ENCODE data around the gene SIK3. TPM values are rescaled to one million over a fixed set of nuclear protein-coding genes. Genes with fewer than 3 reads are reported as not detected.

Gene SIK3
- total and polyA plus RNA-seq, 3 experiments from 2014 or later: 33.9 to 48.7 (median 42.8) TPM

GRCh38 chr11:117023178-117023577 lies 75.0 kb downstream of the SIK3 start:
- no peaks in the 10 kb centered on the region for H3K36me3 ChIP-seq (ENCODE audit: insufficient read depth, low read length)
- H3K4me1 Mint-ChIP-seq: peaks cover 64 to 87% (median 87%) of the 10 kb centered on the region in 3 donors
- H3K27ac ChIP-seq (ENCODE audit: low read depth, low read length): no peak overlapping the region
- no peaks in the 10 kb centered on the region for H3K9me3 Mint-ChIP-seq
- no peak for DNase-seq
- peak overlapping the region; percentile 22 to 91 (median 68) for H3K27ac Mint-ChIP-seq
- H3K27me3 ChIP-seq (ENCODE audit: insufficient read depth, low read length, poor library complexity, severe bottlenecking): no peaks in the 10 kb centered on the region
- ChIA-PET CTCF (no interaction called here), POLR2A (no interaction called here)
- no peak overlapping the region for H3K4me3 ChIP-seq (ENCODE audit: low read length)
- H3K9me3 ChIP-seq (ENCODE audit: low read length): no peaks in the 10 kb centered on the region
- H3K27me3 Mint-ChIP-seq: no peaks in the 10 kb centered on the region
- H3K4me3 Mint-ChIP-seq: peak overlapping the region; percentile 6 to 69 (median 49)
- peaks cover 42% of the 10 kb centered on the region for H3K4me1 ChIP-seq (ENCODE audit: insufficient read depth, low read length)
- peaks cover 0 to 2% (median 0%) of the 10 kb centered on the region in 3 donors for H3K36me3 Mint-ChIP-seq

DNA sequence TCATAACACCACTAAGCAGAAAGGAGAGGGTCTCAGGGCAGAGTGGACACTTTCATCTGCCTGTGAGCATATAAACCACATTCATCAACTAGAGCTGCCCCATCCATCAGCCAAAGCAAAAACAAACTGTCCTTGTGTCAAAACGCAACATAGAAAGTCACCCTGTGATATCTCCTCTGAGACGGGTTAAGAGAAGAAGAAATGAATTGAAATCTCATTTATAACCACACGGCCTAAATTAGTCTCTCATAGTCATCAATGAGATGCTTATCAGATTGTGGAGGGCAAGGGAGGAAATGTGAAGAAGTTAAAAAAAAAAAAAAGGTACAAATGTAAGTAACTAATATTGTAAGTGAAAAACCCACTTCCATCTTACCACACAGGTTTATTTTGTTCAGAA lies 75.7 kb downstream of the SIK3 start:
- CTCF ChIA-PET: no interaction called here
- no peaks in the 10 kb centered on the region for H3K27me3 Mint-ChIP-seq
- Histone ChIP-seq H3K9me3 (ENCODE audit: low read length) (no peaks in the 10 kb centered on the region), H3K4me3 (ENCODE audit: low read length) (no peak overlapping the region), H3K36me3 (ENCODE audit: insufficient read depth, low read length) (no peaks in the 10 kb centered on the region), H3K4me1 (ENCODE audit: insufficient read depth, low read length) (peaks cover 42% of the 10 kb centered on the region), H3K27ac (ENCODE audit: low read depth, low read length) (no peak overlapping the region), H3K27me3 (ENCODE audit: insufficient read depth, low read length, poor library complexity, severe bottlenecking) (no peaks in the 10 kb centered on the region)
- H3K4me1 Mint-ChIP-seq: peaks cover 68 to 88% (median 87%) of the 10 kb centered on the region in 3 donors
- H3K9me3 Mint-ChIP-seq: no peaks in the 10 kb centered on the region
- H3K27ac Mint-ChIP-seq: peak overlapping the region; percentile 0 to 91 (median 60)
- DNase-seq: peak in 2 of 5 donors; percentile 12 to 47
- peak overlapping the region in 6 of 7 donors; percentile 41 to 69 (median 49) for H3K4me3 Mint-ChIP-seq
- POLR2A ChIA-PET: no interaction called here
- H3K36me3 Mint-ChIP-seq: peaks cover 0 to 2% (median 0%) of the 10 kb centered on the region in 3 donors

DNA sequence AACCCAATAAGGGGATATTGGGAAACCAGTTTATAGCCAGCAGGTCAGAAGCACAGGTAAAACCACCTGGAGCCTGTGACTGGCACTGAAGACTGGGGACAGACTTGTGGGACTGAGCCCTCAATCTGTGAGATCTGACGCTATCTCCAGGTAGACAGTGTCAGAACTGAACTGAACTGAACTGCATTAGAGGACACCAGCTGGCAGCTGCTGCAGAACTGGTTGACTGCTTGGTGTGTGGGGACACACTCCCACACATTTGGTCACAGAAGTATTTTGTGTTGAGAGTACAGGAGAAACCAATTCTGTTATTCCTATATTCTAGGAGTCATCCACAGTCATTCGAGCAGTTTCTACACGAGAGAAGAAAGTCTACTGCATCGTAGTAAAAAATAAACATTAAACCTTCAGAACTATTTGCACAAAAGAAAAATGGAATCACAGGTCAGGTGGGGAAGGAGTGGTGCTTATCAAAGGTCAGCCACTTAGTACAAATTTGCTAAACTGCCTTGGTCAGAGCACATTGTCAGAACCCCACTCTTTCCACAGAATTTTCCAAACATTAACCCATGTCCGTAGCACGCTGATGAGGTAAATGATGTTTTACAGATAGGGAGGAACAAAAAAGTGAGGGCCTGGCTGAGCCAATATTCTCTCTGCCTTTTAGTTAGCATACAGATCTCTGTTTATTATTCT lies 77.2 kb downstream of the SIK3 start:
- POLR2A ChIA-PET: no interaction called here
- no peak overlapping the region for H3K27ac ChIP-seq (ENCODE audit: low read depth, low read length)
- Mint-ChIP-seq H3K27me3 (peaks cover 0 to 1% of the 10 kb centered on the region in 2 donors), H3K27ac (peak overlapping the region in 7 of 8 donors; percentile 6 to 72 (median 44)), H3K4me1 (peaks cover 69 to 79% (median 76%) of the 10 kb centered on the region in 3 donors), H3K4me3 (peak overlapping the region in 5 of 7 donors; percentile 9 to 63 (median 32)), H3K9me3 (no peaks in the 10 kb centered on the region), H3K36me3 (peaks cover 0 to 3% (median 2%) of the 10 kb centered on the region in 3 donors)
- no peaks in the 10 kb centered on the region for H3K27me3 ChIP-seq (ENCODE audit: insufficient read depth, low read length, poor library complexity, severe bottlenecking)
- no peaks in the 10 kb centered on the region for H3K36me3 ChIP-seq (ENCODE audit: insufficient read depth, low read length)
- no peak overlapping the region for H3K4me3 ChIP-seq (ENCODE audit: low read length)
- H3K4me1 ChIP-seq (ENCODE audit: insufficient read depth, low read length): peaks cover 42% of the 10 kb centered on the region
- no peaks in the 10 kb centered on the region for H3K9me3 ChIP-seq (ENCODE audit: low read length)
- CTCF ChIA-PET: no interaction called here
- DNase-seq: no peak

- POLR2A ChIA-PET: interaction anchor here (0.6 kb wide), 1 partner anchor 20 kb away, joined by 3 read pairs; no protein-coding TSS in a partner anchor
- Histone ChIP-seq H3K27ac (ENCODE audit: low read depth, low read length) (no peak overlapping the region), H3K4me3 (ENCODE audit: low read length) (no peak overlapping the region), H3K27me3 (ENCODE audit: insufficient read depth, low read length, poor library complexity, severe bottlenecking) (no peaks in the 10 kb centered on the region), H3K9me3 (ENCODE audit: low read length) (no peaks in the 10 kb centered on the region), H3K4me1 (ENCODE audit: insufficient read depth, low read length) (peaks cover 38% of the 10 kb centered on the region), H3K36me3 (ENCODE audit: insufficient read depth, low read length) (no peaks in the 10 kb centered on the region)
- peak overlapping the region in 7 of 8 donors; percentile 21 to 86 (median 63) for H3K27ac Mint-ChIP-seq
- no peaks in the 10 kb centered on the region for H3K9me3 Mint-ChIP-seq
- H3K36me3 Mint-ChIP-seq: peaks cover 0 to 4% (median 3%) of the 10 kb centered on the region in 3 donors
- CTCF ChIA-PET: interaction anchor here (1.0 kb wide), 1 partner anchor 94 kb away, joined by 3 read pairs; no protein-coding TSS in a partner anchor
- H3K27me3 Mint-ChIP-seq: peaks cover 0 to 1% of the 10 kb centered on the region in 2 donors
- peak overlapping the region in 6 of 7 donors; percentile 6 to 63 (median 30) for H3K4me3 Mint-ChIP-seq
- peaks cover 67 to 72% (median 69%) of the 10 kb centered on the region in 3 donors for H3K4me1 Mint-ChIP-seq
- no peak for DNase-seq
Observed at GRCh38 chr11:117020287-117020686, 77.9 kb downstream of the SIK3 start.

DNA sequence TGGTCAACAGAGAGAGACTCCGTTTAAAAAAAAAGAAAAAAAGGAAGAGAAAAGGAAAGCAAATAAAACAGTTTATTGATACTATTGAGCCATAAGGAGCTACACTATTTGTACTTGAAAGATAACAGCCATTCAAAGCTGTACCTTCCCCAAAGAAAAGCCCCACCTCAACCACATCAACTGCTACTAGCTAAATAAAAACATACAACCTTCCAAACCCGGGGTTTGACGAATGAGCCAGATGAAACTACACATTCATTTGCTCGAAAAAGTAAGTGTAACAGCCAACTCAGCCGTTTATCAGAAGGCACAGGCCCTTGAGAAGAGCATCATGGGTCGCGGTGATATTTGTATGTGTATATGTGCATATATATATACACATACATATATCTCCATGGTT lies 78.4 kb downstream of the SIK3 start:
- CTCF ChIA-PET: interaction anchor here (1.0 kb wide), 1 partner anchor 93 kb away, joined by 3 read pairs; no protein-coding TSS in a partner anchor
- POLR2A ChIA-PET: interaction anchor here (0.6 kb wide), 1 partner anchor 19 kb away, joined by 3 read pairs; no protein-coding TSS in a partner anchor
- Histone ChIP-seq H3K9me3 (ENCODE audit: low read length) (no peaks in the 10 kb centered on the region), H3K36me3 (ENCODE audit: insufficient read depth, low read length) (no peaks in the 10 kb centered on the region), H3K4me1 (ENCODE audit: insufficient read depth, low read length) (peaks cover 34% of the 10 kb centered on the region), H3K27ac (ENCODE audit: low read depth, low read length) (no peak overlapping the region), H3K27me3 (ENCODE audit: insufficient read depth, low read length, poor library complexity, severe bottlenecking) (no peaks in the 10 kb centered on the region), H3K4me3 (ENCODE audit: low read length) (no peak overlapping the region)
- DNase-seq: peak in 1 of 5 donors; percentile 21
- Mint-ChIP-seq H3K4me1 (peaks cover 63 to 68% (median 65%) of the 10 kb centered on the region in 3 donors), H3K9me3 (no peaks in the 10 kb centered on the region), H3K27me3 (peaks cover 0 to 1% of the 10 kb centered on the region in 2 donors), H3K36me3 (peaks cover 0 to 4% (median 3%) of the 10 kb centered on the region in 3 donors), H3K27ac (peak overlapping the region in 7 of 8 donors; percentile 19 to 86 (median 57)), H3K4me3 (peak overlapping the region in 6 of 7 donors; percentile 3 to 52 (median 28))

GRCh38 chr11:117017456-117017855 lies 80.8 kb downstream of the SIK3 start:
- Histone ChIP-seq H3K27ac (ENCODE audit: low read depth, low read length) (no peak overlapping the region), H3K27me3 (ENCODE audit: insufficient read depth, low read length, poor library complexity, severe bottlenecking) (no peaks in the 10 kb centered on the region), H3K36me3 (ENCODE audit: insufficient read depth, low read length) (no peaks in the 10 kb centered on the region), H3K4me1 (ENCODE audit: insufficient read depth, low read length) (peaks cover 15% of the 10 kb centered on the region), H3K4me3 (ENCODE audit: low read length) (no peak overlapping the region), H3K9me3 (ENCODE audit: low read length) (no peaks in the 10 kb centered on the region)
- POLR2A ChIA-PET: no interaction called here
- no peak for DNase-seq
- CTCF ChIA-PET: interaction anchor here (1.1 kb wide), 1 partner anchor 28 kb away, joined by 3 read pairs; no protein-coding TSS in a partner anchor
- no peaks in the 10 kb centered on the region for H3K9me3 Mint-ChIP-seq
- H3K27me3 Mint-ChIP-seq: peaks cover 0 to 1% of the 10 kb centered on the region in 2 donors
- H3K27ac Mint-ChIP-seq: peak overlapping the region in 2 of 8 donors; percentile 21 to 35
- H3K4me3 Mint-ChIP-seq: no peak overlapping the region
- peaks cover 46 to 56% (median 50%) of the 10 kb centered on the region in 3 donors for H3K4me1 Mint-ChIP-seq
- H3K36me3 Mint-ChIP-seq: peaks cover 0 to 4% (median 3%) of the 10 kb centered on the region in 3 donors

DNA sequence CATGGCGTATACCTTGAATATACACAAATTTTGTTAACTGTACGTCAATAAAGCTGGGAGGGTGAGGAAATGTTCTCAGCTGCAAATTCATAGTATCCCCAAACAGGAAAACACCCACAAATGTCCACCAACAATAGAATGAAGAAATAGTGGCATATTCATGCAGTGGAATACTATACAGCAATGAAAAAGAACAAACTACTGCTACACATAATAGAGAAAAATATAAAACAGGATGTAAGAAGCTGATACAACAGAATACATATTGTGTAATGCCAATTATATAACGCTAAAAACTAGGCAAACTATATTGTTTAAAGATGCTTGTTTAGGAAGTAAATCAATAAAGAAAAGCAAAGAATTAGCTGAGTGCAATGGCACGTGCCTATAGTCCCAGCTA lies 81.5 kb downstream of the SIK3 start:
- CTCF ChIA-PET: interaction anchor here (1.1 kb wide), 1 partner anchor 29 kb away, joined by 3 read pairs; no protein-coding TSS in a partner anchor
- POLR2A ChIA-PET: interaction anchor here (0.5 kb wide), 1 partner anchor 1199 kb away, joined by 5 read pairs; no protein-coding TSS in a partner anchor
- peak overlapping the region in 1 of 8 donors; percentile 38 for H3K27ac Mint-ChIP-seq

GRCh38 chr11:117016246-117016645 lies 82.0 kb downstream of the SIK3 start:
- no peaks in the 10 kb centered on the region for H3K27me3 ChIP-seq (ENCODE audit: insufficient read depth, low read length, poor library complexity, severe bottlenecking)
- H3K27ac ChIP-seq (ENCODE audit: low read depth, low read length): no peak overlapping the region
- POLR2A ChIA-PET: no interaction called here
- no peak for DNase-seq
- peaks cover 12% of the 10 kb centered on the region for H3K4me1 ChIP-seq (ENCODE audit: insufficient read depth, low read length)
- Mint-ChIP-seq H3K4me3 (no peak overlapping the region), H3K4me1 (peaks cover 48 to 59% (median 49%) of the 10 kb centered on the region in 3 donors), H3K9me3 (no peaks in the 10 kb centered on the region), H3K27ac (peak overlapping the region in 1 of 8 donors; percentile 32), H3K36me3 (peaks cover 0 to 4% (median 3%) of the 10 kb centered on the region in 3 donors), H3K27me3 (peaks cover 0 to 1% of the 10 kb centered on the region in 2 donors)
- H3K36me3 ChIP-seq (ENCODE audit: insufficient read depth, low read length): no peaks in the 10 kb centered on the region
- CTCF ChIA-PET: no interaction called here
- H3K4me3 ChIP-seq (ENCODE audit: low read length): no peak overlapping the region
- H3K9me3 ChIP-seq (ENCODE audit: low read length): no peaks in the 10 kb centered on the region

More for the DNA sequence above, 81.5 kb downstream of the SIK3 start:
- Histone ChIP-seq H3K4me3 (ENCODE audit: low read length) (no peak overlapping the region), H3K36me3 (ENCODE audit: insufficient read depth, low read length) (no peaks in the 10 kb centered on the region), H3K27ac (ENCODE audit: low read depth, low read length) (no peak overlapping the region), H3K4me1 (ENCODE audit: insufficient read depth, low read length) (peaks cover 12% of the 10 kb centered on the region), H3K9me3 (ENCODE audit: low read length) (no peaks in the 10 kb centered on the region), H3K27me3 (ENCODE audit: insufficient read depth, low read length, poor library complexity, severe bottlenecking) (no peaks in the 10 kb centered on the region)
- H3K36me3 Mint-ChIP-seq: peaks cover 0 to 4% (median 3%) of the 10 kb centered on the region in 3 donors
- H3K4me1 Mint-ChIP-seq: peaks cover 47 to 59% (median 50%) of the 10 kb centered on the region in 3 donors
- DNase-seq: no peak
- no peaks in the 10 kb centered on the region for H3K9me3 Mint-ChIP-seq
- peaks cover 0 to 1% of the 10 kb centered on the region in 2 donors for H3K27me3 Mint-ChIP-seq
- no peak overlapping the region for H3K4me3 Mint-ChIP-seq

Measured in CD8-positive, alpha-beta memory T cell (primary cell).